Bronchial epithelial cell (primary cell): ENCODE data around the gene CHST14. TPM values are rescaled to one million over a fixed set of nuclear protein-coding genes. Genes with fewer than 3 reads are reported as not detected.

Source experiments
- DNase-seq: peaks from one replicate; pipeline ENCODE4 v3.0.0-alpha.2; 2010; ENCODE audit warnings: low read depth
- FAIRE-seq: peaks from 2 replicates; lab custom pipeline; 2011; peaks lifted over from hg19 to GRCh38; lab: Jason Lieb, UNC
- H3K27me3 ChIP-seq: 2 replicates; pipeline ENCODE4 v1.5.1; 2011; ENCODE audit warnings: low read length; ENCODE audit not compliant: control insufficient read depth, insufficient read depth
- H3K36me3 ChIP-seq: 2 replicates; pipeline ENCODE4 v1.5.1; 2011; ENCODE audit warnings: low read length; ENCODE audit not compliant: control insufficient read depth, insufficient read depth
- H3K4me3 ChIP-seq: 2 replicates; pipeline ENCODE4 v1.5.1; 2011; ENCODE audit warnings: mild to moderate bottlenecking, low read depth, low read length, control low read depth
- CTCF ChIP-seq: IDR thresholded peaks from 2 replicates; pipeline ENCODE4 v1.5.1; 2011; ENCODE audit warnings: mild to moderate bottlenecking, moderate library complexity, low read length, control low read depth, inconsistent platforms; ENCODE audit not compliant: insufficient read depth, severe bottlenecking
- total RNA-seq: library from RNA; depleted of rRNA; stranded (reverse); fragments of >200 nt; gene quantifications from 2 replicates; pipeline ENCODE4 v1.2.1, GENCODE V29; 2014

CHST14 gene
- total RNA-seq, 1 donor from 2014 or later, result 1.1 TPM

- FAIRE-seq (no peak), DNase-seq (peak; percentile 34)
- Histone ChIP-seq H3K27me3 (no peaks in the 10 kb centered on the region), H3K36me3 (no peaks in the 10 kb centered on the region), H3K4me3 (peak overlapping the region; percentile 8)
- TF ChIP-seq CTCF, result peak; percentile 81
Observed at GRCh38 chr15:40506964-40507571, 36.3 kb downstream of the CHST14 start.

- Histone ChIP-seq H3K36me3 (no peaks in the 10 kb centered on the region), H3K4me3 (no peak overlapping the region), H3K27me3 (no peaks in the 10 kb centered on the region)
- FAIRE-seq (no peak), DNase-seq (no peak)
- no peak for TF ChIP-seq CTCF
Observed at GRCh38 chr15:40508216-40508615, 37.4 kb downstream of the CHST14 start.

- DNase-seq (no peak), FAIRE-seq (no peak)
- Histone ChIP-seq H3K36me3 (no peaks in the 10 kb centered on the region), H3K27me3 (no peaks in the 10 kb centered on the region), H3K4me3 (no peak overlapping the region)
- TF ChIP-seq CTCF, result no peak
Observed at GRCh38 chr15:40510201-40510600, 39.4 kb downstream of the CHST14 start.

- H3K36me3 ChIP-seq, result no peaks in the 10 kb centered on the region
- FAIRE-seq, result no peak
- H3K4me3 ChIP-seq, result peak overlapping the region; percentile 45
- DNase-seq, result no peak
- H3K27me3 ChIP-seq, result no peaks in the 10 kb centered on the region
- no peak for TF ChIP-seq CTCF
Observed at GRCh38 chr15:40511093-40511471, 40.3 kb downstream of the CHST14 start.

- Histone ChIP-seq H3K4me3 (peak overlapping the region; percentile 45), H3K27me3 (no peaks in the 10 kb centered on the region), H3K36me3 (no peaks in the 10 kb centered on the region)
- no peak for TF ChIP-seq CTCF
- DNase-seq (peak; percentile 30), FAIRE-seq (no peak)
Observed at GRCh38 chr15:40511472-40512133, 40.8 kb downstream of the CHST14 start.
